ENCODE results near the gene SLC34A1. TPM values are rescaled to one million over a fixed set of nuclear protein-coding genes. Genes with fewer than 3 reads are reported as not detected.

The SLC34A1 gene
- total RNA-seq, 1 experiment from 2014 or later, result 0.28 TPM

GRCh38 chr5:177447066-177447610, 62.9 kb downstream of the SLC34A1 start:
- peaks cover 25% of the 10 kb centered on the region for H4K20me1 ChIP-seq (ENCODE audit: insufficient read depth)
- H3K27me3 ChIP-seq (ENCODE audit: insufficient read depth, low read depth), result no peaks in the 10 kb centered on the region
- peak overlapping the region; percentile 90 for H3K4me2 ChIP-seq
- peaks cover 5% of the 10 kb centered on the region; the same call in 1 of the 2 replicates for H3K36me3 ChIP-seq (ENCODE audit: low read depth)
- no peaks in the 10 kb centered on the region for H3K9me2 ChIP-seq (ENCODE audit: insufficient read depth)
- peak overlapping the region; percentile 68 for H3K4me3 ChIP-seq
- peak overlapping the region; percentile 78 for H3K27ac ChIP-seq
- peaks cover 18% of the 10 kb centered on the region for H3K4me1 ChIP-seq (replicated peaks; ENCODE audit: insufficient read depth)
- H3K9me3 ChIP-seq (ENCODE audit: insufficient read depth, low read depth), result no peaks in the 10 kb centered on the region
- no TSS peak for BruUV-seq (replicated peaks)
- peak in 1 of 2 experiments; percentile 67 for DNase-seq
- H3K79me2 ChIP-seq (ENCODE audit: low read depth), result peaks cover 39% of the 10 kb centered on the region
- H2AFZ ChIP-seq, result no peak overlapping the region
- ChIA-PET CTCF (interaction anchor here (0.6 to 1.4 kb wide), 5 partner anchors 43 to 135 kb away, joined by 3 to 10 read pairs (median 4); no protein-coding TSS in a partner anchor), POLR2A (ENCODE audit: unreplicated experiment) (interaction anchor here (0.6 to 1.6 kb wide), 5 partner anchors 21 to 252 kb away, joined by 3 to 36 read pairs (median 4); partner anchors contain the start of genes GRK6, LMAN2 and PDLIM7)
- H3F3A ChIP-seq (ENCODE audit: insufficient read depth, low read depth), result peaks cover 46% of the 10 kb centered on the region
- TF ChIP-seq EZH2 (IDR thresholded peaks at IDR 0.05; ENCODE audit: low read depth) (no peak), CTCF (conservative IDR thresholded peaks at IDR 0.05) (no peak)
- intact Hi-C loops (cut with micrococcal nuclease; ENCODE audit: unreplicated experiment), result no loop called here

GRCh38 chr5:177447611-177448243, 63.5 kb downstream of the SLC34A1 start:
- peak overlapping the region; percentile 78 for H3K27ac ChIP-seq
- H3K79me2 ChIP-seq (ENCODE audit: low read depth), result peaks cover 39% of the 10 kb centered on the region
- H3K4me3 ChIP-seq, result peak overlapping the region; percentile 68
- CTCF ChIA-PET, result interaction anchor here (0.7 to 1.4 kb wide), 7 partner anchors 10 to 334 kb away, joined by 3 to 10 read pairs (median 4); no protein-coding TSS in a partner anchor
- peak; percentile 90 to 95 for DNase-seq
- intact Hi-C loops (cut with micrococcal nuclease; ENCODE audit: unreplicated experiment), result loop anchor here (1.0 kb wide), 1 partner anchor 21 kb away; the partner anchor contains the start of gene GRK6
- H3K36me3 ChIP-seq (ENCODE audit: low read depth), result peaks cover 5% of the 10 kb centered on the region; the same call in 1 of the 2 replicates
- no peaks in the 10 kb centered on the region for H3K9me3 ChIP-seq (ENCODE audit: insufficient read depth, low read depth)
- H3F3A ChIP-seq (ENCODE audit: insufficient read depth, low read depth), result peaks cover 51% of the 10 kb centered on the region
- H3K27me3 ChIP-seq (ENCODE audit: insufficient read depth, low read depth), result no peaks in the 10 kb centered on the region
- H3K4me1 ChIP-seq (replicated peaks; ENCODE audit: insufficient read depth), result peaks cover 18% of the 10 kb centered on the region
- H2AFZ ChIP-seq, result 0 out of 2 replicates have a peak overlapping the region, but pooled peaks have one; percentile 49
- TF ChIP-seq CTCF (conservative IDR thresholded peaks at IDR 0.05) (no peak), EZH2 (IDR thresholded peaks at IDR 0.05; ENCODE audit: low read depth) (no peak)
- no TSS peak for BruUV-seq (replicated peaks)
- POLR2A ChIA-PET (ENCODE audit: unreplicated experiment), result interaction anchor here (0.6 to 1.6 kb wide), 5 partner anchors 21 to 253 kb away, joined by 3 to 36 read pairs (median 4); partner anchors contain the start of genes GRK6, LMAN2 and PDLIM7
- no peaks in the 10 kb centered on the region for H3K9me2 ChIP-seq (ENCODE audit: insufficient read depth)
- peaks cover 25% of the 10 kb centered on the region for H4K20me1 ChIP-seq (ENCODE audit: insufficient read depth)
- H3K4me2 ChIP-seq, result peak overlapping the region; percentile 90

Other genes with a start within 250 kb of the SLC34A1 start
- gene RAB24, start 80.7 kb upstream of the SLC34A1 start, total RNA-seq (2021), result 16.9 and 25.2 TPM in 2 replicates
- gene PRELID1, start 80.6 kb upstream of the SLC34A1 start, total RNA-seq (2021), result 189 and 209 TPM in 2 replicates
- gene MXD3, start 72.5 kb upstream of the SLC34A1 start, total RNA-seq (2021), result 50.0 and 54.8 TPM in 2 replicates
- 129 and 153 TPM in 2 replicates for gene LMAN2, start 32.8 kb upstream of the SLC34A1 start, total RNA-seq (2021)
- 11.9 and 13.6 TPM in 2 replicates for gene RGS14, start 26.5 kb upstream of the SLC34A1 start, total RNA-seq (2021)
- not detected in 2 replicates for gene PFN3, start 16.2 kb downstream of the SLC34A1 start, total RNA-seq (2021)
- 14.5 and 17.0 TPM in 2 replicates for gene F12, start 25.1 kb downstream of the SLC34A1 start, total RNA-seq (2021)
- 82.3 and 124 TPM in 2 replicates for gene GRK6, start 42.2 kb downstream of the SLC34A1 start, total RNA-seq (2021)
- gene PRR7, start 62.4 kb downstream of the SLC34A1 start, total RNA-seq (2021), result 22.2 and 31.7 TPM in 2 replicates
- 144 and 181 TPM in 2 replicates for gene DBN1, start 89.2 kb downstream of the SLC34A1 start, total RNA-seq (2021)
- gene PDLIM7, start 113.2 kb downstream of the SLC34A1 start, total RNA-seq (2021), result 167 and 202 TPM in 2 replicates
- gene DOK3, start 125.4 kb downstream of the SLC34A1 start, total RNA-seq (2021), result 12.2 and 12.3 TPM in 2 replicates
- 90.8 and 93.1 TPM in 2 replicates for gene DDX41, start 132.5 kb downstream of the SLC34A1 start, total RNA-seq (2021)
- 70.4 and 102 TPM in 2 replicates for gene FAM193B, start 170.1 kb downstream of the SLC34A1 start, total RNA-seq (2021)
- 168 and 173 TPM in 2 replicates for gene TMED9, start 207.8 kb downstream of the SLC34A1 start, total RNA-seq (2021)
- 27.9 and 29.5 TPM in 2 replicates for gene B4GALT7, start 215.7 kb downstream of the SLC34A1 start, total RNA-seq (2021)

All from PC-9 (cell line).